ENCODE measurements around the gene SFT2D2.
"Not testable (repeated sequence)": the region's sequence is repeated elsewhere in the genome, so short reads cannot be mapped to it uniquely, and the experiment has no call there.

SFT2D2 gene

DNA sequence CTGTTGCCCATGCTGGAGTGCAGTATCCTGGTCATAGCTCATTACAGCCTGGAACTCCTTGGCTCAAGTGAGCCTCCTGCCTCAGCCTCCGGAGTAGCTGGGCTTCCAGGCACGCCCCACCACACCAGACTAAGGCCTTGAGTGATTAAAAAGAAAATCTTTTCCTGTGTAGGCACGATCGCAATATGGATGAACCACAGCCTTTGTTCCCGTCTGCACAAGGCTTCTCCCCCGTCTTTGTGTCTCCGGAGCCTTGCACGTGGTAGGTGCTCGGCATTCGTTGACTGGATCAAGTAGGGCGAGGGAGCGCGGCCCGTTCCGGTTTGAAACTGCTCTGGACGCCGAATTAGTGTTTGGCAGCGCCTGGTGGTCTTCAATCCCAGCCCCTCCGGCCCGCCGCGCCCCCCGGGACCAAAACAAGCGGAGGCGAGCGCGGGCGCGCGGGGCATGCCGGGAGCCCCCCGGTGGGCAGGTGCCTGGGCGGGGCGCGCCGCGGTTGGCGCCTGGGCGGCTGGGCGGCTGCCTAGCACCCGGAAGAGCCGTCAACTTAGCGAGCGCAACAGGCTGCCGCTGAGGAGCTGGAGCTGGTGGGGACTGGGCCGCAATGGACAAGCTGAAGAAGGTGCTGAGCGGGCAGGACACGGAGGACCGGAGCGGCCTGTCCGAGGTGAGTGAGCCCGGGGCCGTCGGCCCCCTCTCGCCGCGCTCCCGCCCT is at the start of gene SFT2D2:
Gene SFT2D2 (plus strand): TSS at position 529 of the 715 bp plus-strand sequence. CDS start 76 bp downstream, at position 605.
- peak; percentile 44 to 78 for DNase-seq (ENCODE audit: low read depth in 2 of 2)

GRCh38 chr1:168178227-168178637 is 47.6 kb upstream of the SFT2D2 start:
- DNase-seq (ENCODE audit: low read depth in 2 of 2): no peak

DNA sequence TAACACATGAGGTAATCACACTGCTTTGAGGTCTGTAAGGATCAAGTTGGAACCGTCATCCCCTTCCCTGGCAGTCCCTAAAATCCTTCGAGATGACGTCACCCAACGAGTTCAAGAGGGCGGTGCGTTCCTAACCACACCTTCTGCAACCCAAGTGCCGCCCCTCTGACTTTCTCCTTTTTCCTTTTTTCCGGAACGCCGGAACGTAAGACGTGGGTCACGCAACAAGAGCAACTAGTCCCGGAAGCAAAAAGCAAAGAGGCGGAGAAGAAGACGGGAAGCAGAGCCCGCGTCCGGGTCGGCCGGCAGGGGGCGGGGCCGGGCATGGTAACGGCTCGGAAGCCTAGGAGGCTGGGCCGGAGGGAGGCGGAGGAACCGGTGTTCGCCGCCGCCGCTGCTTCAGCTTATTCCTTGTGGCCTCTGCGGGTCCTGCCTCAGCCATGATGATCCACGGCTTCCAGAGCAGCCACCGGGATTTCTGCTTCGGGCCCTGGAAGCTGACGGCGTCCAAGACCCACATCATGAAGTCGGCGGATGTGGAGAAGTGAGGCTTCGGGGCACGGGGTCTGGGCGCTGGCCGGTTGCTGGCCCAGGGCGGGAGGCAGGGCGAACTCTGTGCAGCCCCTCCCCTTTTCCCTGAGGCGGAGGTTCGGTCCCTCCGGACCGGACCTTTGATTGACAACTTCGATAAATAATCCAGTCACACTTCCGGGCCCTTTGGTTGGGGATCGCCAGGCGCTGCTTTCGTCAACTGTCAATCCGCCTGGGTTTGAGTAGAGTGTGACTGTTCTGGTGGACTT is 47.0 kb upstream of the SFT2D2 start, which contains the start of gene TIPRL:
Gene TIPRL (plus strand): TSS at position 325 of the 800 bp plus-strand sequence. CDS start 116 bp downstream, at position 441.
- peak; percentile 90 to 91 for DNase-seq (ENCODE audit: low read depth in 2 of 2)

DNA sequence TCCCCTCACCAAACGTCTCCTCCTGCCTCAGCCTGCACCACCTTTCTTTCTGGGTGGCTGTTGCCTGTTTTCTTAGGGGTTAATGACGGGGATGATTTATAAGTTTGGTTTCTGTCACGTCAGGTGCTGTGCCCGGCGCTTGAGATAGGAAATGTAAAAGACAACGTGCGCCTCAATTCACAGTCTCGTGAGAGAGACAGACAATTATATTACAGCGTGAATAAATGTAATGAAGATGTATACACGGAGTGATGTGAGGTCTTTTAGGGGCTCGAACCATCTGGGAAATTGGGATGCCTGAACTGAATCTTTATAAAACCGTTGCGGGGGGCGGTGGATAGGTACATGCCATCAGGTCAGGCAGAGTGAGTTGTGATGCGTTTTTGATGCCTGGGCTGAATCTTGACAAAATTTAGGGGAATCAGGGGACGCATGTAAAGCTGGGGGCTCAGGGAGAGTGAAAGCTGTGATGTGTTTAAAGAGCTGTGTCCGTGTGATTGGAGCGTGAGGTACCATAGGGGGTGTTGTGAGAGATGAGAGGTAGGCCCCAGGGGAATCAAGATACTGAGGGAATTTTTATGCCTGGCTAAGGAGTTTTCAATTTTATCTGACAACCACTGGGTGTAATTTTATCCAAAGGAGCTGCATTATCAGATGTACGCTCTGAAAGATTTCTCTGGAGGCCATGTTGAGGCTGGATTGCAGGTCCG is 46.2 kb upstream of the SFT2D2 start:
- DNase-seq (ENCODE audit: low read depth in 2 of 2): no peak

DNA sequence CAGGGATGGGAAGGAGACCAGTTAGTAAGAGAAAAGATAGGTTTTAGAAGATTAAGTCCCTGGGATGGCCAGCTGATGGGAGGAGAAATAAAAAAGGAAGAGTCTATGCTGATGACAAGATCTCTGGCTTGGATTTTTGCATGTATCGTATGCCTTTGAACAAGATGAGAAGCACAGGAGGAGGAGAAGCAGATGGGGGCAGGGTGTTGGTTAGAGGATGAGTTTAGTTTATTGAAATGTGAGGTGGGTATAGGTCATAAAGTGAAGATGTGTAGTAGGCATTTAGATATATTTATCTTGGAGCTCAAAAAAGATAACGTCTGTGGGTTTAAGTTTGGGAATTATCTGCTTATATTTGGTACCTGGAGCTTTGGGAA is 45.7 kb upstream of the SFT2D2 start:
- no peak for DNase-seq (ENCODE audit: low read depth in 2 of 2)

DNA sequence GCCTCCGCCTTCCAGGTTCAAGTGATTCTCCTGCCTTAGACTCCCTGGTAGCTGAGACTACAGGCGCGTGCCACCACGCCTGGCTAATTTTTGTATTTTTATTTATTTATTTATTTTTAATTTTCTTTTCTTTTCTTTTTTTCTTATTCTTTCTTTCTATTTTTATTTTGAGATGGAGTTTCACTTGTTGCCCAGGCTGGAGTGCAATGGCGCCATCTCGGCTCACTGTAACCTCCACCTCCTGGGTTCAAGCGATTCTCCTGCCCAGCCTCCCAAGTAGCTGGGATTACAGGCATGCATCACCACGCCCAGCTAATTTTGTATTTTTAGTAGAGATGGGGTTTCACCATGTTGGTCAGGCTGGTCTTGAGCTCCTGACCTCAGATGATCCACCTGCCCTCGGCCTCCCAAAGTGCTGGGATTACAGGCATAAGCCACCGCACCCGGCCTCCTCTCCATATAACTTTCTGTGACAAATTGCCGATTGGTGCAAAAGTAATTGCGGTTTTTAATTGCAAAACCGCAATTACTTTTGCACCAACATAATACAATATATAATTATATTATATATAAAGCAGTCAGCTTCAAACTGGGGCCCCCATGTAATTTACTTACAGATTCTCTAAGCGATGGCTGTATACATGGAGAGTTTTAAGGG is 44.6 kb upstream of the SFT2D2 start:
- DNase-seq (ENCODE audit: low read depth in 2 of 2): not testable (repeated sequence)

- no peak for DNase-seq (ENCODE audit: low read depth in 2 of 2)
Measured at GRCh38 chr1:168187177-168187576, 38.6 kb upstream of the SFT2D2 start.

- DNase-seq (ENCODE audit: low read depth in 2 of 2): no peak
Measured at GRCh38 chr1:168190403-168190802, 35.4 kb upstream of the SFT2D2 start.

DNA sequence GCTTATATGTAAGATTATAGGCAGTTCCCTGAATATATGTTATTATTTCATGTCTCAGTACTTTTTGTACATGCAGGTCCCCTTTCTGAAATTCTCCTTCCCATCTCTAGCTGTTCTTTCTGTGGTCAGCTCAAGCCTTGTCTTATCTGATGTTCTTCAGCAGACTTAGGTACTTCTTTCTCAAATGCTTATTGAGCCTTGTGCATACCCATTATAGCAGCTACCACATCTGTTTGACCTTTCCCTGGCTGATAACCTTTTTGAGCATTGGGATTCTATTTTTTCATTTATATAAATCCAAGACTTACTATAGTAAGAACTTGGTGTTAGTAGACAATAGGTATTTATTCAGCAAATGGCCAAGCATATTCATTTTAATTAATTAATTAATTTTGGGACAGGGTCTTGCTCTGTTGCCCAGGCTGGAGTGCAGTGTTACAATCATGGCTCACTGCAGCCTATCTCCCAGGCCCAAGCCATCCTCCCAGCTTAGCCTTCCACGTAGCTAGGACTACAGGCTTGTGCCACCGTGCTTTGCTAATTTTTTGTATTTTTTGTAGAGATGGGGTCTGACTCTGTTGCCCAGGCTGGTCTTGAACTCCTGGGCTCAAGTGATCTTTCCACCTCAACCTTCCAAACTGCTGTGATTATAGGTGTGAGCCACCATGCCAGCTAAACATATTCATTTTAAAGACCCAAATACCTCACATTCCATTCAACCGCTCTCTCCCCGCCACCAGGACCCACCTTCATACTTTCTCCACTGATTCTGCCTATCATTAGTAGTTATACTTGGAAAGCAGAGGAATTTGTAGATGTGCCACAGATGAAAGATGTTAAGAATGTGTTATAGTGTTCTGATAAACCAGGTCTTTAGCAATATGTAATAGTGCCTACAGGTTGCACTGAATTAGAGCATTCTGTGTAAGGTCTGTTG is 30.3 kb upstream of the SFT2D2 start:
- DNase-seq (ENCODE audit: low read depth in 2 of 2): no peak

DNA sequence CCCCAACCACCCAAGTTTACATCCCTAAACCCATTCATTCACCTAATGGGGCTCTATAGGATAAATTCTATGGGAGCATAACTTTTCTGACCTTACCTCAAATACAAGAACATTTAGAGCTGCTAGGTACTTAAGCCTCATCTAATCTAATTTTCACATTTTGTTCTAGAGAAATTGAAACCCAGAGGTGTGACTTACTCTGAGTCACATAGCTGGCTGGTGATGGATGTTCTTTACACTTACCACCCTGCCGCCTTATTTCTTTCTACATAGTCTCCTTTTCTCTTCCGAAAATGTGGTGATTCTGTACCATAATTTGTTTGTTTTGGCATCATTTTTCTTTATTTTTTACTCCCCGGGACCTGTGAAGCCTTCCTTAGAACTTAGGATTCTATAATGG is 26.7 kb upstream of the SFT2D2 start:
- DNase-seq (ENCODE audit: low read depth in 2 of 2): no peak

DNA sequence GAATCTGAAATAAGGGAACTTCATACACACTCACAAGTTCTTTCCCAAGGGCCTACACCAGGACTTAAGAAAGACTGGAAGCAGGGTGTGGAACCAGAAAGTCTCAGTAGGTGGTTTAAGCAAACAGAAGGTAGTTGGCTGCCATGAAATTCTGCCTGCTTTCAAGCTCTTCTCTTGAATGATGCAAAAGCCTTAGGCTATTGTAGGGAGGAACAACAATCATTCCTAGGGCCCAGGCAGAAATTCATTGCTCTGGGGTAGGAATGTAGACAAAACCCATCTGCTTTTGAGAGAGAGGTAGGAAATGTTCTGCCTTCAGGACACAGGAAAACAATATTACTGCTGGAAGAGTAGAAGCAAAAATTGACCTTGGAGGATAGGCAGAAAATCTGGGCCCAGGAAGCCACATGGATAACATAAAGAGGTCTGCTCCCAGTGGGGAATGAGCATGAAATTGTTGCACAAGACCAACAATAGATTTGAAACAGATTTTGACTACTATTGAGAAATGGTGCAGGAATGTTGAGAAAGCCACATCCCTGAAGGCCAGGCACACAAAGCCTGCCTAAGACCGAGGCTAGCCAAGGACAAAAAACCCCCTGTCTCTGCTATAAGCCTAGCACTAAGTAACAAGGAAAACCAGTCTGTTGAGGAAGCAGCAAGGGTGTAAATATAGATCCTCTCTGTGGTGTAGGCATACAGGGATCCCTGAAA is 22.7 kb upstream of the SFT2D2 start:
- DNase-seq (ENCODE audit: low read depth in 2 of 2): no peak

DNA sequence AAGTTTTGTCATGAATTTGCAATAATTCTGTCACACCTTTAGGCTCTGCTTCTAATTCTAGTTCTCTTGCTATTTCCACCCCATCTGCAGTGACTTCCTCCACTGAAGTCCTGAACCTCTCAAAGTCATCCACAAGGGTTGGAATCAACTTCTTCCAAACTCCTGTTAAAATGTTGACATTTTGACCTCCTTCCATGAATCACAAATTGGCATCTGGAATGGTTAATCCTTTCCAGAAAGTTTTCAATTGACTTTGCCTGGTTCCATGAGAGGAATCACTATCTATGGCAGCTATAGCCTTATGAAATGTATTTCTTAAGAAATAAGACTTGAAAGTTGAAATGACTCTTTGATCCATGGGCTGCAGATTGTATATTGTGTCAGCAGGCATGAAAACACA is 19.7 kb upstream of the SFT2D2 start:
- DNase-seq (ENCODE audit: low read depth in 2 of 2): no peak

- not testable (repeated sequence) for DNase-seq (ENCODE audit: low read depth in 2 of 2)
Measured at GRCh38 chr1:168207673-168208072, 18.1 kb upstream of the SFT2D2 start.

- DNase-seq (ENCODE audit: low read depth in 2 of 2): no peak
Measured at GRCh38 chr1:168210312-168210711, 15.5 kb upstream of the SFT2D2 start.

DNA sequence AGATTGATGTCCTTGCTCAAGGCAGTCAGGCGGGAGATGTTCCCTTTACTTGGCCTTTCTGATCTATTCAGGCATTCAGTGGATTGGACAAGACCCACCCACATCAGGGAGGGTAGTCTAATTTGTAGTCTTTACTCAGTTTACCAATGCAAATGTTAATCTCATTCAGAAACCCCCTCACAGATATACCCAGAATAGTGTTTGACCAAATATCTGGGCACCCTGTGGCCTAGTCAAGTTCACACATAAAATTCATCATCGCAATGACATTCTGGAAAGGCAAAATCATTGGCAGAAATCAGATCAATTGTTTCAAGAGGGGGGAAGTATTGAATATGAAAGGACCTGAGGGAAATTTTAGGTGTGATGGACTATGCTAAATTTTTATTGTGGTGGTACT is 12.5 kb upstream of the SFT2D2 start:
- DNase-seq (ENCODE audit: low read depth in 2 of 2): no peak

DNA sequence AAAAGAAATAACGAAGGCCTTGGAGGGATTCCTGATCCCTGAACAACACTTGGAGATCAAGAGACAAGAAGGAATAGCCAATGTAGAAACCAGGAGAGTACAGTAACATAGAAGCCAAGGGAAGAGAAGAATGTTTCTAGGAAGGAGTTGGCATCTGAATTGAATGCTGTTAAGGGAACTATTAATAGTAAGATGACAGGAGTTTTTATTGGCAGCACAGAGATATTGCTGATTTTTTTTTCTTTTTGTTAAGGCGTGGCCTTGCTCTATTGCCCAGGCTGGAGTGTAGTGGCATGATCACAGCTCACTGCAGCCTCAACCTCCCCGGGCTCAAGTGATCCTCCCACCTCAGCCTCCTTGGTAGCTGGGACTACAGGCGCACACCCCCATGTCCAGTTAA is 9.6 kb upstream of the SFT2D2 start:
- no peak for DNase-seq (ENCODE audit: low read depth in 2 of 2)

DNA sequence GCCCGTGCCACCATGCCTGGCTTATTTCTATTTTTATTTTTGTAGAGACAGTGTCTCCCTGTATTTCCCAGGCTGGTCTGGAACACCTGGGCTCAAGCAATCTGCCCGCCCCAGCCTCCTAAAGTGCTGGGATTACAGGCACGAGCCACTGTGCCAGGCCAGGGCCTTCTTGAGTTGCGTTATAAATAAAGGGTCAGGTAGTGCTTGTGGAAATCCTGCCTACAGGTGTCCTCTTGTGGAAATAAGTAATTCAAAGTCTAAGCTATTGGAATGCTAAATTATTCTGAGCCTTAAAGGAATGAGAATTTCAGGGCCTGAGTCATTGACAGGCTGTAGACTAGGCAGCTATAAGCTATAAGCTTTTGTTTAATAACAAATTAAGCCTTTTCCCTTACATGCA is 8.1 kb upstream of the SFT2D2 start:
- DNase-seq (ENCODE audit: low read depth in 2 of 2): no peak

DNA sequence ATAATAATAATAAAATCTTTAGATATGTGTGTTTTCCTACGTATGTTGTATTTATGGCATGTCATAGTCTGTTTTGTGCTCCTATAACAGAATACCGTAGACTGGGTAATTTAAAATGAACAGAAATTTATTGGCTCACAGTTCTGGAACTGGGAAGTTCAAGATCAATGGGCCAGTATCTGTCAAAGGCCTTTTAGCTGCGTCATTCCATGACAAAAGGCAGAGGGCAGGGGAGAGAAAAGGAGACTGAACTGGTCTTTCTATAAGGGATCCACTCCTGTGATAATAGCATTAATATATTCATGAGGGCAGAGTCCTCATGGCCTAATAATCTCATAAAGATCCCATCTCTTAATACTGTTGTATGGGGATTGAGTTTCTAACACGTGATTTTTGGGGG is 7.1 kb upstream of the SFT2D2 start:
- no peak for DNase-seq (ENCODE audit: low read depth in 2 of 2)

DNA sequence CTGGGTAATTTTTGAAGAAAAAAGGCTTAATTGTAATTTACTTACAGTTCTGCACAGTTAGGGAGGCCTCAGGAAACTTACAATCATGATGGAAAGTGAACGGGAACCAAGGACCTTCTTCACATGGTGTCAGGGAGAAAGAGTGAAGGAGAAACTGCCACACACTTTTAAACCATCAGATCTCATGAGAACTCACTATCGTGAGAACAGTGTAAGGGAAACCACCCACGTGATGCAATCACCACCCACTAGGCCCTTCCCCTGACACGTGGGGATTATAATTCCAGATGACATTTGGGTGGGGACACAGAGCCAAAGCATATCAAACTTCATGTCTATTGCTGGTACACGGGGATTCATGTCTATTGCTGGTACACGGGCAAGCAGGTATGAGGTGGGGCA is 5.3 kb upstream of the SFT2D2 start:
- DNase-seq (ENCODE audit: low read depth in 2 of 2): no peak

GRCh38 chr1:168221275-168221674 is 4.5 kb upstream of the SFT2D2 start:
- no peak for DNase-seq (ENCODE audit: low read depth in 2 of 2)
